ENCODE results near the gene BCL2L2. TPM values are rescaled to one million over a fixed set of nuclear protein-coding genes. Genes with fewer than 3 reads are reported as not detected.
A peak's percentile ranks its signal among the peaks of the same experiment; 100 is the strongest.

Gene BCL2L2
- total RNA-seq, 4 donors from 2014 or later: 23.9 to 49.0 (median 43.0) TPM

DNA sequence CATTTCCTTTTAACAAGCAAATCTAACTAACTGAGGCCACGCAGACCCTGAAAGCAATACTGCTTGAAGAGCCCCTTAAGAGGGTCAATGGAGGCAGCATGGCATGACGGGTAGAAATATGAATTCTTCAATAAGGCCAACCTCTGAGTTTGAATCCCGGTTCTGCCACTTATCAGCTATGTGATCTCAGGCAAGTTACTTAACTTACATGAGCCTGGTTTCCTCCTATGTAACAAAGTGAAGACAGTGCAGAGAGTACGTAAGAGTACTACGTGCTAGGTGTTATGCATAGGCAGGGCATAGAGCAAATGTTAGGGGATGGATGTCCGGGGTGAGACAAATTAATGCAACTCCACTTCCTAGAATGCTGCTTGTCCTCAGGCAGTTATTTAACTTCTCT is 25.4 kb upstream of the BCL2L2 start:
- intact Hi-C loops (cut with DNase I; ENCODE audit: low total_unique reads) (no loop called here), in situ Hi-C loops (cut with MboI; ENCODE audit: low pct_ligation_motif_present in 1 of 4, low pct_unique_long_range_greater_than_20kb in 1 of 4, low sequenced_read_pairs in 3 of 4) (loop anchor here in 3 of 4 donors (25.0 kb wide), 1 partner anchor 169 kb away; the partner anchor contains the start of genes CEBPE (in 3 of the 3) and CIROP (in 3 of the 3))
- H3K27ac ChIP-seq: no peak overlapping the region
- H3K36me3 ChIP-seq: peaks cover 0 to 4% (median 0%) of the 10 kb centered on the region in 4 donors
- DNase-seq: no peak
- peaks cover 0 to 13% (median 8%) of the 10 kb centered on the region in 4 donors for H3K4me1 ChIP-seq
- no peaks in the 10 kb centered on the region for H3K9me3 ChIP-seq
- no peak overlapping the region for H3K4me3 ChIP-seq
- H3K27me3 ChIP-seq: no peaks in the 10 kb centered on the region
- TF ChIP-seq POLR2A (IDR thresholded peaks at IDR 0.05) (no peak), EP300 (IDR thresholded peaks at IDR 0.05; ENCODE audit: low read depth) (no peak), POLR2AphosphoS5 (IDR thresholded peaks at IDR 0.05) (no peak)
- TF ChIP-seq, protein P1, sequence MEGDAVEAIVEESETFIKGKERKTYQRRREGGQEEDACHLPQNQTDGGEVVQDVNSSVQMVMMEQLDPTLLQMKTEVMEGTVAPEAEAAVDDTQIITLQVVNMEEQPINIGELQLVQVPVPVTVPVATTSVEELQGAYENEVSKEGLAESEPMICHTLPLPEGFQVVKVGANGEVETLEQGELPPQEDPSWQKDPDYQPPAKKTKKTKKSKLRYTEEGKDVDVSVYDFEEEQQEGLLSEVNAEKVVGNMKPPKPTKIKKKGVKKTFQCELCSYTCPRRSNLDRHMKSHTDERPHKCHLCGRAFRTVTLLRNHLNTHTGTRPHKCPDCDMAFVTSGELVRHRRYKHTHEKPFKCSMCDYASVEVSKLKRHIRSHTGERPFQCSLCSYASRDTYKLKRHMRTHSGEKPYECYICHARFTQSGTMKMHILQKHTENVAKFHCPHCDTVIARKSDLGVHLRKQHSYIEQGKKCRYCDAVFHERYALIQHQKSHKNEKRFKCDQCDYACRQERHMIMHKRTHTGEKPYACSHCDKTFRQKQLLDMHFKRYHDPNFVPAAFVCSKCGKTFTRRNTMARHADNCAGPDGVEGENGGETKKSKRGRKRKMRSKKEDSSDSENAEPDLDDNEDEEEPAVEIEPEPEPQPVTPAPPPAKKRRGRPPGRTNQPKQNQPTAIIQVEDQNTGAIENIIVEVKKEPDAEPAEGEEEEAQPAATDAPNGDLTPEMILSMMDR (IDR thresholded peaks at IDR 0.05): no peak
- WGBS, 2 donors (ENCODE audit: low coverage in 1 of 2): 92% methylated on average over 6 of the region's 6 CpGs; no CpG with 5 or more reads in 1 of the 2 donors

DNA sequence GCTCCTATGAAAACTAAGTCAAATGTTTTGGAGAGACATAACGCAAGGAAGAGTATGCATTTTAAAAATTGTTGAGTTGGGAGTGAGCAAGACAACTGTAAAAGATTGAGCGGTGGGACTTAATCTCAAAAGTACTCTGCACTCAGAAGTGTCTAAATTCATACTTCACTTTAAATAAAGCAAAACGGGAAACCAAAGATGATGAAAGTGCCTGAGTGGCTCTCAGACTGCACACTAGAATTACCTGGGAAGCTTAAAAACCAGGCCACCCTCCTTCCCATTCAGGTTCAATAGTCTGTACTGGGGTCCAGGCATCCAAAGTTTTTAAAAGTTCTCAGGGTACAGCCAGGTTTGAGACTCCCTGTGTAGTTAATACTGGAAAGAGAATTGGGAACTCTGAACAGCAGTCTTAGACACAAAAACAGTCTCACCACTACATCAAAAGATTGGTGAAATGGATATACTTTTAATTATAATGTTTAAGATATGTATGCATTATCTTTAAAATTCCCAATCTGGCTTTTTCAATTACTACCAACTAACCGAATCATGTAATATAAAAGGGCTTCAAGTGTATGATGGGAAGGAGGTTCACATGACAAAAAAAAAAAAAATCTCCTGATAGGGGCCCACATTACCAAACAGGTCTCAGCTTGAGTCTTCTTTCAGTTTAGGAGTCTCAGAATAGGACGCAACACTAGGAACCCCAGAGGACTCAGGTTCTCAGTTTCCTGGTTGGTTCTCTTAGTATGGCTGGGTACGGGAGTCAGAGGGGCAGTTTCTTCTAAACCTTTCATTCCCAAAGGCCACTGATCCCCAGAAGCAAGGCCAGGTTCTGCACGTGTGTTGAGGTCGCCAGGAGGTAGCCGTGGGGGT is 21.7 kb upstream of the BCL2L2 start:
- H3K36me3 ChIP-seq: peaks cover 0 to 4% (median 0%) of the 10 kb centered on the region in 4 donors
- no peak for TF ChIP-seq EP300 (IDR thresholded peaks at IDR 0.05; ENCODE audit: low read depth)
- TF ChIP-seq POLR2A (IDR thresholded peaks at IDR 0.05): no peak
- TF ChIP-seq, protein P1 (IDR thresholded peaks at IDR 0.05): no peak
- TF ChIP-seq POLR2AphosphoS5 (IDR thresholded peaks at IDR 0.05): no peak
- no peaks in the 10 kb centered on the region for H3K27me3 ChIP-seq
- peaks cover 5 to 22% (median 15%) of the 10 kb centered on the region in 4 donors for H3K4me1 ChIP-seq
- no peaks in the 10 kb centered on the region for H3K9me3 ChIP-seq
- H3K4me3 ChIP-seq: peak overlapping the region; percentile 70 to 96 (median 82)
- intact Hi-C loops (cut with DNase I; ENCODE audit: low total_unique reads): no loop called here
- H3K27ac ChIP-seq: peak overlapping the region; percentile 91 to 98 (median 95)
- WGBS, 2 donors (ENCODE audit: low coverage in 1 of 2): 25 to 45% methylated on average over 5 to 9 of the region's 9 CpGs
- in situ Hi-C loops (cut with MboI; ENCODE audit: low pct_ligation_motif_present in 1 of 4, low pct_unique_long_range_greater_than_20kb in 1 of 4, low sequenced_read_pairs in 3 of 4): loop anchor here in 3 of 4 donors (25.0 kb wide), 1 partner anchor 173 kb away; the partner anchor contains the start of genes CEBPE (in 3 of the 3) and CIROP (in 3 of the 3)
- no peak for DNase-seq

DNA sequence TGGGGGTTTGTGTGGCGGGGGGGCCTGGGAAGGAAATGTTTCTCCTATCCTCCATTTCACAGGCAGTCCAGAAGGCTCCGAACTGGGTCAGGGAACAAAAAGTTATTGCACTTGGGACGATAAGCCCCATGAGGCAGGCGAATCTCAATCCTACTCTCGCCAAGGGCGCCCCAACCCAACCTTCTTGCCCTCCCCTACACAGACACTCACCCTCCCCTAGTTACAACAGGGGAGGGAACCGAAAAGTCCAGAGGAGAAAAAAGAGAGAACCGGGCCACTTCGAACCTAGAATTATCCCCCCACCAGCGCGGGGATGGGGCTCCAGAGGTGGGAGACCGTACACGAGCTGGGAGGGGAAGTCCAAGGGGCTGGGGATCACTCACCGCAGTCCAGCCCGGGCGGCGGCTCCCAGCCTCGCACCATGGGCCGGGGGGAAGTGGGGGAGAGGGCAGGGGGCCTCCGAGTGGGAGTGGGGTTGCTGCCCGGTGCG is 21.1 kb upstream of the BCL2L2 start:
- TF ChIP-seq EP300 (IDR thresholded peaks at IDR 0.05; ENCODE audit: low read depth) (no peak), POLR2A (IDR thresholded peaks at IDR 0.05) (no peak), POLR2AphosphoS5 (IDR thresholded peaks at IDR 0.05) (no peak)
- TF ChIP-seq, protein P1 (IDR thresholded peaks at IDR 0.05): no peak
- Histone ChIP-seq H3K4me1 (peaks cover 5 to 22% (median 15%) of the 10 kb centered on the region in 4 donors), H3K4me3 (peak overlapping the region; percentile 70 to 96 (median 82)), H3K27ac (peak overlapping the region; percentile 91 to 98 (median 95)), H3K27me3 (no peaks in the 10 kb centered on the region), H3K36me3 (peaks cover 0 to 4% (median 0%) of the 10 kb centered on the region in 4 donors), H3K9me3 (no peaks in the 10 kb centered on the region)
- 0 to 1% methylated on average over 4 to 22 of the region's 22 CpGs for whole genome bisulfite sequencing, 2 donors (ENCODE audit: low coverage in 1 of 2)
- intact Hi-C loops (cut with DNase I; ENCODE audit: low total_unique reads) (no loop called here), in situ Hi-C loops (cut with MboI; ENCODE audit: low pct_ligation_motif_present in 1 of 4, low pct_unique_long_range_greater_than_20kb in 1 of 4, low sequenced_read_pairs in 3 of 4) (loop anchor here in 3 of 4 donors (25.0 kb wide), 1 partner anchor 173 kb away; the partner anchor contains the start of genes CEBPE (in 3 of the 3) and CIROP (in 3 of the 3))
- peak; percentile 27 for DNase-seq
